HG02840 (cell line): ENCODE measurements around the gene APBA1.

Experiments used
- ATAC-seq: cut with Tn5 transposase; IDR thresholded peaks from one replicate; pipeline ENCODE4 v1.9.1; 2021; ENCODE audit warnings: mild to moderate bottlenecking, moderate library complexity, moderate number of reproducible peaks; ENCODE audit not compliant: unreplicated experiment, low FRiP score

Gene APBA1

DNA sequence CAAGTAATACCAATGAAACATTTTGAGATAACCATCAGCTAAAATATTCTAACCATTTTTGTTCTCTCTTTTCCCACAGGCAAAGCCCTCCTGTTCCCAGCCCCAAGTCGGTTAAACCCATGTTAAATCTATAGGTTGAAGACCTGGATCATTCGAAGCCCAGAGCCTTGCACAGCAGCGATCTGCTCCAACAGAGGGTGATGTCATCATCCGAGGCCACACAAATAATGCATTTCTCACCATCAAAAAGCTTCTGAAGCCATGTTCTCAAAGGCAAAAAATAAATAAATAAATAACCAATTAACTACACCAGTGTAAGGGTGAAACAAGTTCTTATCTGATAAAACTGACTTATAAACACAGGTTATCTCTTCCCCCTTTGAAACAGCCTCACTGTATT, 178.0 kb downstream of the APBA1 start:
- ATAC-seq = no peak

DNA sequence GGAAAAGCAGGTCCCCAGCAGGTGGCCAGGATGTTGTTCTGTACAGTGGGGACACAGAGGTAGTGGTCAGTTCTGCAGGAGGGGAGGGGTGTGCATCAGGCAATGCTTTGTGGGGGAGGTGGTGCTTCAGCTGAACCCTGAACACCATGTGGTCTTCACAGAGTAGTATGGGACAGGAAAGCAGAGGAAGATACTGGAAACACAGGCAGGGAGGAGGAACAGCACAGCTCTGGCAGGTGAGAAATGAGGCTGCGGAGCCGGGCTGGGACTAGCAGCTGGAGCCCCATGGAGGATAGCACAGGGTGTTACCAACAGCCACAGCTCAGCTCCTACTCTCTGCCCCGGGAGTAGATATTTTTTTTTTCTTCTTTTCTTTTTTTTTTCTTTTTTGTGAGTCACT, 185.7 kb downstream of the APBA1 start:
- no peak for ATAC-seq

- no peak for ATAC-seq
Observed at GRCh38 chr9:69485466-69485865, 186.7 kb downstream of the APBA1 start.

GRCh38 chr9:69483886-69484422, 188.2 kb downstream of the APBA1 start:
- ATAC-seq = no peak

DNA sequence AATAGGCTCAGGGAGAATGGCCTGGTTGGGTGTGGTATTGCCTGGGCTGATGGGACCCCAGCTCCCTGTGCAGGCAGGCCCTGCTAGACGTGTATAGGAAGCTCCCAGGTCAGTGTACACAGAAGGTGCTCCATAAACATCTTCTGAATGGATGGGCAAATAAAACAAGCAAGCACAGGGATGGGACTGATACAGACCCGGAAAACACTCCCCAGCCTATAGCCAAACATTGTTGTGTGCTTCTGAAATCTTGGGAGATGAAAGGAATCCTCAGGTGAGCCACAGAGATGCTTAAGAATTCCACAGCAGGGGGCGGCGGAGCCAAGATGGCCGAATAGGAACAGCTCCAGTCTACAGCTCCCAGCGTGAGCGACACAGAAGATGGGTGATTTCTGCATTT, 195.4 kb downstream of the APBA1 start:
- ATAC-seq = no peak

- ATAC-seq = no peak
Observed at GRCh38 chr9:69476016-69476415, 196.2 kb downstream of the APBA1 start.

- no peak for ATAC-seq
Observed at GRCh38 chr9:69474821-69475220, 197.3 kb downstream of the APBA1 start.

GRCh38 chr9:69472101-69472620, 200.0 kb downstream of the APBA1 start:
- no peak for ATAC-seq

- no peak for ATAC-seq
Observed at GRCh38 chr9:69471433-69471832, 200.7 kb downstream of the APBA1 start.

DNA sequence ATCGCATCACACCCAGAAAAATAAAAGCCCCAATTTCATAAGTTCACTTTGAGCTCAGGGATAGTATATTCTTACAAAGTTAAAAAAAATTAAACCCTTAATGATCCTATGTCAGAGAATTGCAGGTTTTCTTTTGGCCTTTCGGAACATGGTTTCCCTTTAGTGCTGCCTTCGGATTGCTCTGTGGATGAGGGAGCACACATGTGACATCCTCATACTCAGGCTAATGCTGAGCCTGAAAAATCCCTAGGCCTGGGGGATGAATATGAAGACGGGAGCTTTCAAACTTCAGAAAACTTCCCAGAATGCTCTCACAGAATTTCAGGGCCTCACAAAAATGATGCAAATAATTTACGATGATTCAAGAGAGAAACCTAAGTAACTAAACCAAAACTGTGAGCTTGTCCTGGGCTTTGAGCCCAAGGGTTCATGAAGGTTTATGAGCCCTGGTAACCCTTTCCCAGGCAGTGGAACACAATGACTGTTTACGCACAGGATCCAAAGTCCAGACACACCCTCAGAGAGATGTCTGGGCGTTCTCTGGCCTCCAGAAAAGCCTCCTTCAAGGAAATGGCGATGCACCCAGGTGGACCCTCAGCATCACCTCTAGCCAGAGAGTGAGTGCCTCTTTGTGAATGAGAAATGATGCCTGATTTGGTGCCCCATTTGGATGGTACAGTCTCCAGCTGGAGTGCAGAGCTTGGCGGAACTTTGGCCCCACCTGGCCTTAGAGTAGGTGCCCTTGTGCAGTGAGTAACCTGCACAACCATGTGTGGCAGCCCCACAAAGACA, 201.8 kb downstream of the APBA1 start:
- no peak for ATAC-seq

DNA sequence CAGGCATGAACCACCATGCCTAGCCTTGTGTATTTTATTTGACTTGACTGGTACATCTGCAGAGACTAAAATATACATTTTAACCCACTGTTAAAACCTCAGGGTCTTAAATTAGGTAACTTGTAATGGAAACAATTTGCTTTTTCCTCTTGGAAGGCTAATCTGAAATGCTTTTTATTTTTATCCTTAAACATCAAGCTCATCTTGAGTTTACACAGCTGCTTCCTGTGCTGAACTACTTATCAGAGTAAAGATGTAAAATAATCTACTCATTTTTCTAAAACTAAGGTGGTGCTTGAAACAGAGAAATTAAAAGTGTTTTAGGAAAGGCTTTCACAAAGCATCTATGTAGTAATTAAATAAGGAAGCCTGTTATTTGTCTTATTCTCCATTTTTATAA, 203.0 kb downstream of the APBA1 start:
- ATAC-seq = no peak

GRCh38 chr9:69468380-69468779, 203.8 kb downstream of the APBA1 start:
- ATAC-seq = no peak

DNA sequence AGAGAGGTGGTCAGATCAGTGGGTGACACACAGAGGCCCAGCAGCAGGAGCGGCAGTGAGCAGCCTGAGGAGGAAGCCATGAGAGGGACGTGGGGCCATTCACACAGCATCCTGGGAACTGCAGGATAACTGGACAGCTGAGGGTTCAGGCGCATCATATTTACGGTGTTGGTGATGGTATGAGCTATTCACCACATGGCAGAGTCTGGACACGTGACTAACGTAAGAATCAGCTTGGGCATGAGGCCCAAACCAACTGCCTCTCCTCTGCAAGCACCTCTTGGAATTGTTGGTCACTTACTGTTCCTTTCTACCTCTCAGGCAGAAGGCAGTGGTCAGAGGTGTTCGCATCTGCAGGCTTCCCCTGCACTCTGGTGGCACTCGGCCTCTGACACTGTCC, 206.0 kb downstream of the APBA1 start:
- no peak for ATAC-seq

DNA sequence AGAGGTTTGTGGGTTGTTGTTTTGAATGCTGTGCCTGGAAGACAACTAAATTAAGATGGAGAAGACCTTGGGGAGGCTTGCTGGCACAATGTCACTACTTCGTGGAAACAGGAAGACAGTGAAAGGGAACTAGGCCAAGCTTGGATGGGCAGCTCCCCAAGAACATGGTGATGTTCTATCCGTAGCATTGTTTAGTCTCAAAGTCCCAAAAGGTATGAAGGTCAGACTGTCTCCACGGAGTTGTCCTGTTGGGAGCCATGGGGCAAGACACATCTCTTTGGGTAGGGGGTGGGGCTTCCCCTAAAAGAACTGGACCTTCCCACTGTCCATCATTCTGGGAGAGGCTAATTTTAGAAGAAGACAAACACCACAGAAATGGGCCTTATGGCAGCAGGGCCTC, 206.7 kb downstream of the APBA1 start:
- ATAC-seq = no peak

- ATAC-seq = no peak
Observed at GRCh38 chr9:69463497-69464068, 208.6 kb downstream of the APBA1 start.

- no peak for ATAC-seq
Observed at GRCh38 chr9:69462394-69462793, 209.8 kb downstream of the APBA1 start.

GRCh38 chr9:69461103-69461887, 210.9 kb downstream of the APBA1 start:
- ATAC-seq = no peak

DNA sequence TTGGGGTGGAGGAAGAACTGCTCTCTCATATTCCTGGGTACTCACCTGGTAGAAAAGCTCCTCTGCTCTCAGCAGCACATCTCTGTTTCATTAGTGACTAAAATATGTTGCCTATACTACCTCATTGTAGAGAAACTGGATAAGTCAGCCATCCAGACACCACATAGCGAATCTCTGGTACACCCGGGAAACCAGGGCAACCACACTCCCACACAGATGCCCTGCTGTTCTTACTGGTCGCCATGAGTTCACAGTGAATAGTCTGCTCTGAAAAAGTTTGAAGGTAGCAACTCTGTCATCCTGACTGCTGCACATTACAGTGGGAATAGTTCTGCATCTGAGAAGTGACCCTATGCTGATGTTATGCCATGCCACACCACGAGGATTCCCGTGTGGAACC, 212.2 kb downstream of the APBA1 start:
- ATAC-seq = no peak

GRCh38 chr9:69458176-69458575, 214.0 kb downstream of the APBA1 start:
- no peak for ATAC-seq

GRCh38 chr9:69456201-69456600, 216.0 kb downstream of the APBA1 start:
- no peak for ATAC-seq

DNA sequence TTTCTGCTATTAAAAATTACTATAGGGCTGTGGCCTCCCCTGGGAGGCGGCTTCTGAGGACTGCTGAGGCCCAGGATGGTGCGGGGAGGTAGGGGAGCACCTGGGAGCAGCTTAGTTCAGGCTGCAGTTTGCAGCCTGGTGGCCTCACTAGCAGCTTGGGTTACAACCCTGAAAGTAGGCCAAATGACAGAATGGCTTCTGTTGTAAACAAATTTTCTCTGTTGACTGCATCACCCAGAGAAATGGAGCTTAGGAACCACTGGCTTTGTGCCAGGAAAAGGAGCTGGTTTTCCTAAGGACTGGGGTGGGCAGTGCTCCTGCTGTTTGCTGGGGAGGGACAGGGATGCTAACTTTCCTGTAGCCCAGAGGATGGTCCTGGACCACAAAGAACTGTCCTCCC, 216.9 kb downstream of the APBA1 start:
- no peak for ATAC-seq
